GM23338 (cell line): ENCODE data around the gene DGKD. TPM values are rescaled to one million over a fixed set of nuclear protein-coding genes. Genes with fewer than 3 reads are reported as not detected.

Experiments used
- ATAC-seq: fragments of 200-7000 bp; cut with Tn5 transposase; 3 replicates; pipeline ENCODE4 v1.9.1; 2020
- DNase-seq: peaks from one replicate; pipeline ENCODE4 v3.0.0-alpha.2; 2015; ENCODE audit warnings: low spot score
- H2AFZ ChIP-seq: fragments of 200-600 bp; sonication (generic); 2 replicates; pipeline ENCODE4 v1.8.0; 2016; ENCODE audit warnings: antibody characterized with exemption, mild to moderate bottlenecking, moderate library complexity
- H3F3A ChIP-seq: fragments of 200-600 bp; sonication (generic); replicated peaks from 2 replicates; pipeline ENCODE4 v1.8.0; 2017; ENCODE audit warnings: antibody characterized with exemption, mixed run types, low read depth
- H3K27ac ChIP-seq: fragments of 200-600 bp; sonication (generic); 2 replicates; pipeline ENCODE4 v1.6.1; 2016; ENCODE audit warnings: low read depth
- H3K27me3 ChIP-seq: fragments of 200-600 bp; sonication (generic); 2 replicates; pipeline ENCODE4 v1.8.0; 2016; ENCODE audit warnings: mild to moderate bottlenecking, mixed run types, moderate library complexity; ENCODE audit not compliant: insufficient read depth
- H3K36me3 ChIP-seq: fragments of 200-600 bp; sonication (generic); 2 replicates; pipeline ENCODE4 v1.8.0; 2016; ENCODE audit warnings: mild to moderate bottlenecking; ENCODE audit not compliant: insufficient read depth
- H3K4me1 ChIP-seq: fragments of 200-600 bp; sonication (generic); 2 replicates; pipeline ENCODE4 v1.8.0; 2016; ENCODE audit warnings: mild to moderate bottlenecking, moderate library complexity; ENCODE audit not compliant: insufficient read depth
- H3K4me2 ChIP-seq: fragments of 200-600 bp; sonication (generic); 2 replicates; pipeline ENCODE4 v1.7.1; 2017; ENCODE audit warnings: mixed run types
- H3K4me3 ChIP-seq: fragments of 200-600 bp; sonication (generic); 2 replicates; pipeline ENCODE4 v1.6.1; 2016; ENCODE audit warnings: mixed run types
- H3K79me2 ChIP-seq: fragments of 200-600 bp; sonication (generic); replicated peaks from 2 replicates; pipeline ENCODE4 v1.8.0; 2017; ENCODE audit warnings: mild to moderate bottlenecking; ENCODE audit not compliant: insufficient read depth
- H3K9me2 ChIP-seq: fragments of 200-600 bp; sonication (generic); 2 replicates; pipeline ENCODE4 v1.8.0; 2017; ENCODE audit not compliant: insufficient read depth
- H4K20me1 ChIP-seq: fragments of 200-600 bp; sonication (generic); replicated peaks from 2 replicates; pipeline ENCODE4 v1.8.0; 2017; ENCODE audit warnings: mild to moderate bottlenecking; ENCODE audit not compliant: insufficient read depth
- H3K27ac Mint-ChIP-seq: 2 replicates; pipeline ENCODE4 v1.8.0; 2020; ENCODE audit warnings: inconsistent platforms, mild to moderate bottlenecking, moderate library complexity, mixed read lengths
- H3K27me3 Mint-ChIP-seq: 3 replicates; pipeline ENCODE4 v1.8.0; 2022; ENCODE audit warnings: low read depth, mild to moderate bottlenecking, moderate library complexity, mixed read lengths, inconsistent platforms; ENCODE audit not compliant: insufficient read depth, poor library complexity
- H3K36me3 Mint-ChIP-seq: 3 replicates; pipeline ENCODE4 v1.8.0; 2021; ENCODE audit warnings: low read depth, mild to moderate bottlenecking, inconsistent platforms, moderate library complexity, mixed read lengths
- H3K4me1 Mint-ChIP-seq: 3 replicates; pipeline ENCODE4 v1.8.0; 2020; ENCODE audit warnings: mild to moderate bottlenecking, inconsistent platforms, mixed read lengths
- H3K4me3 Mint-ChIP-seq: 3 replicates; pipeline ENCODE4 v1.8.0; 2021; ENCODE audit warnings: moderate library complexity, mild to moderate bottlenecking, inconsistent platforms, mixed read lengths
- H3K9me3 Mint-ChIP-seq: 3 replicates; pipeline ENCODE4 v1.8.0; 2020; ENCODE audit warnings: moderate library complexity, mild to moderate bottlenecking, inconsistent platforms, mixed read lengths
- CREB1 ChIP-seq: fragments of 250-450 bp; sonication (Bioruptor Pico); IDR thresholded peaks from 2 replicates; pipeline ENCODE4 v1.5.0; 2020; ENCODE audit warnings: low read depth, mild to moderate bottlenecking, moderate library complexity
- CTCF ChIP-seq, 2 experiments: fragments of 200-600 bp in 1 of 2; sonication (generic) in 1 of 2; conservative IDR thresholded peaks; 2 replicates each; pipeline versions ENCODE4 v1.5.1 to v1.6.1; 2016 to 2017; ENCODE audit warnings: antibody characterized with exemption in 2 of 2, low read depth in 2 of 2, mild to moderate bottlenecking in 2 of 2, moderate library complexity in 1 of 2
- ZNF462 ChIP-seq: fragments of 250-450 bp; sonication (Bioruptor Pico); IDR thresholded peaks from 2 replicates; pipeline ENCODE4 v1.5.0; 2020; ENCODE audit warnings: mild to moderate bottlenecking, moderate library complexity
- polyA plus RNA-seq: library from polyadenylated mRNA; unstranded; fragments of >200 nt; fragmentation: Nextera tagmentation; extraction: Ambion mirVana; gene quantifications from 2 replicates; pipeline ENCODE4 v1.2.1, GENCODE V29; 2016
- total RNA-seq: library from RNA; depleted of rRNA; stranded (reverse); fragments of >200 nt; shearing (Covaris generic); gene quantifications from 2 replicates; pipeline ENCODE4 v1.2.3, GENCODE V29; 2014

Gene DGKD
- total and polyA plus RNA-seq, 2 experiments from 2014 or later = 11.1 to 23.4 TPM

- TF ChIP-seq ZNF462 (CRISPR knock-in tag) = no peak
Observed at GRCh38 chr2:233381638-233381995, 27.3 kb downstream of the DGKD start (continued).

- DNase-seq (peak; percentile 24), ATAC-seq (no peak)
- Histone ChIP-seq H2AFZ (no peak overlapping the region), H3K4me1 (no peaks in the 10 kb centered on the region), H3K9me2 (no peaks in the 10 kb centered on the region), H3K79me2 (peaks cover 64% of the 10 kb centered on the region), H3K4me2 (no peak overlapping the region), H3K27ac (no peak overlapping the region), H3K27me3 (no peaks in the 10 kb centered on the region), H3K4me3 (no peak overlapping the region), H3F3A (no peaks in the 10 kb centered on the region), H3K36me3 (no peaks in the 10 kb centered on the region), H4K20me1 (peaks cover 17% of the 10 kb centered on the region)
- Mint-ChIP-seq H3K27me3 (peaks cover 6% of the 10 kb centered on the region), H3K4me3 (no peak overlapping the region), H3K36me3 (no peaks in the 10 kb centered on the region; the same call in 2 of the 3 replicates), H3K27ac (peak overlapping the region; percentile 7; the same call in 1 of the 2 replicates), H3K4me1 (peaks cover 40% of the 10 kb centered on the region), H3K9me3 (no peaks in the 10 kb centered on the region)
- TF ChIP-seq CTCF (conservative IDR thresholded peaks at IDR 0.05; ENCODE audit: low read depth in 2 of 2) (peak in 1 of 2 experiments; percentile 21; a peak in 1 of 4 replicates), CREB1 (no peak)
Observed at GRCh38 chr2:233384015-233384414, 29.7 kb downstream of the DGKD start.
